ENCODE results near the gene OSBPL2.

OSBPL2 gene

DNA sequence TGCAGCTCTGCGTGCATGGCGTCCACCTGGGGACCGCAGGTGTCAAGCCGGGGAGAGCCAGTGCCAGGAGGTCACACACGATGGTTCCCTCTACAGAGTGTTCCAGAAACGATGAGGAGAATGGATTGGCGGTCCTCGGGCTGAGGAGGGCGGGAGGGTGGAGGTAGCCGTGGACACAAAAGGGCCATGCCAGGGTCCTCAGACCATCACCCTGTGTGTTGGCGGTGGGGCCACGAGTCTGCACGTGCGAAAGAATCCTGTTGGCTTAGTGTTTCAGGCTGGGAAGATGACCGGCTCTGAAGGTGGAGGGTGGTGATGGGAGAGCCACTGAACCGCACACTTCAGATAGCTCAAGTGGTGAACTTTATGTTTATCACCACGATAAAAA, 31.9 kb upstream of the OSBPL2 start:
- DNase-seq (ENCODE audit: low read depth in 2 of 2): no peak

GRCh38 chr20:62208061-62208794, 30.1 kb upstream of the OSBPL2 start:
- DNase-seq (ENCODE audit: low read depth in 2 of 2): no peak

DNA sequence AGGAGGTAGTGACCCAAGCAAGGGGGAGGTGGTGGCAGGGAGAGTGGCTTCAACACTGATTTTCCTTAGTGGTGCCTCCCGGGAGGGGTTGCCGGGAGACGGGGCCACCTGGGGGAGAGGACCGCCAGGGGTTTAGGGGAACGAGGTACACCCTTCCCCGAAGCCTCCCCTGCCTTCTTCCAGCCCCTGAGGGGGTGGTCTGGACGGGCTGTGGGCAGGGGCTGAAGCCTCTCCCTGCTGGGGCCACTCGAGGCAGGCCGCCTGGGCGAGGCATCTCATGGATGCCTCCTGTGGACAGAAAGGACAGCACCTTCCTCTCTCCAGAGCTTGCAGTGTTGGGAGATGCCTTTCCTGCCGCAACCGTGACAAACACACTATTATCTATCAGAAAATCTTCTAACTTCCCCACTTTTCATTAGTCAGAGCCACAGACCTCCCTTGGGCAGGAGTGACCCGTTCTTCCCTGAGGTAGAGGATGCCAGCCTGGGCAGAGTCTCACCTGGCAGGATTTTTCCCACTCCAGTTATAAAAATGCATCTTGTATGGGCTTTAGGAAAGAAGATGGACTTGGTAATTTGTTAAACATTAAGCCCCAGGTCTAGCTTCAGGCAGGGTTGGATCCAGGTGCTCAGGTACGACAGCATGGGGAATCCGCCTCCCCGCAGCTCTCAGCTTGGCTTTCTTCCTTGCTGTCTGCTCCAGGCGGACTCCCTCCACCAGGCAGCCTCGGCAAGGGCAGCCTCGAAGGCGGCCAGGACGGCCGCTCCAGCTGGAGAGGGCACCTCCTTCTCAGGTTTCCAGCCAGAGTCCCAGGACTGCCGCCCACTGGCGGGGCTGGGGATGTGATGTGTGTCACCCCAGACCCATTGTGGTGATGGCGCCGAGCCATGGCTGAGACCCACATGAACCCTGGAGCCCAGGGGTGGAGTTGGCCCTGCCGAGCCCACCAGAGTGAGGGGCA, 29.2 kb upstream of the OSBPL2 start:
- no peak for DNase-seq (ENCODE audit: low read depth in 2 of 2)

- DNase-seq (ENCODE audit: low read depth in 2 of 2): no peak
Observed at GRCh38 chr20:62209850-62210495, 28.3 kb upstream of the OSBPL2 start.

DNA sequence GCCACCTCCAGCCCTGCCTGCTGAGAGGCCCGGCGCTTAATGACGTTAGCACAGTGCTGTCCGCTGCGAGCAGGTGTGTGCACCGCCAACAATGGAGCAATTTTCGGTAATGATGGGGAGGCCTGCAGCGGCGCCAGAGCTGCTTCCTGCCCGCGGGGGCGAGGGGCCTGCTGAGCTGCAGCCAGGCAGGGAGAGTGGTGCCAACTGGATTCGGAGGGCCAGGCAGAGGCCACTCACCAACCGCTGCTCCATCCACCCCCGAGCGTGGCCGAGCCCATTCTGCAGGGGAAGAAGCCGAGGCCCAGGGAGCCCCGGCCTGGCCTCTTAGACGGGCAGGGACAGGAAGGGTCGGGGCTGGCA, 27.8 kb upstream of the OSBPL2 start:
- no peak for DNase-seq (ENCODE audit: low read depth in 2 of 2)

DNA sequence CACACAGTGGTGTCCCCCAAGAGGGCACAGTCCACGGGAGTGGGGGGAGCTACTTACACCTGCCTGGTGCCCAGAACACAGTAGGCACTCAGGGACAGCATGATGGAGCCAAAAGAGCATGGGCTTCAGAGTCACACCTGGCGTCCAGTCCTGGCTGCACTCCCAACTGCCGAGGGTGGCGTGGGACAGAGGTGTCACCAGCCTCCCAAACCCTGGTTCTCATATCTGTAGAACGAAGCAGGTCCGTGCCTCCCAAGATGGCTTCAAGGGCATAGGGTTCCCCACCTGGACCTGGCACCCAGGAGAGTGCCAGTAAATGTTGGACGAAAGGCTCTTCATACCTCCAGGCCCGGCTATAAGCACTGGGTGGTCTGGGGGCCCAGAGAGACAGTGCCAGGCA, 27.1 kb upstream of the OSBPL2 start:
- no peak for DNase-seq (ENCODE audit: low read depth in 2 of 2)

DNA sequence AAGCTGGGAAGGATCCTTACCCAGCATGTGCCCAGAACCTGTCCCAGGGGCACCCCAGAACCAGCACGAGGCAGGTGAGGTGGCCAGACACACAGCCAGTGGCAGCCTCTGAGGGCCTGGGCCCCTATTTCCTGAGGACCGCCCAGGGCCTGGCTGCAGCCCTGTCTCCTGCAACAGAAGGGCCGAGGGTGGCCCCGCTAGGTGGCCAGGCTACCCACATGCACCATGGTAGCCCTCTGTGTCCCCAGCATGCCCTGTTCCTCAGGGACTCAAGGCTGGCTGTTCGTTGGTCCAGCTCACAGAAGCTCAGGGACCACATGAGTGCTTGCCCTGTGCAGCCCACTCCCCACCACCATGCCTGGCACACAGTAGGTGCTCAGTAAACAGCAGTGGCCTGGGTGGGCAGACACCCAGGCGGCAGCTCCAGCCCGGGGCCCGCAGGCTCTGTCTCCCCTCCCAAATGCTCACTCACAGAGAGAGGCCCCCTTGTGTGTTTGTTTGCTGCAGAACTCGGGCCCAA, 26.5 kb upstream of the OSBPL2 start:
- no peak for DNase-seq (ENCODE audit: low read depth in 2 of 2)

DNA sequence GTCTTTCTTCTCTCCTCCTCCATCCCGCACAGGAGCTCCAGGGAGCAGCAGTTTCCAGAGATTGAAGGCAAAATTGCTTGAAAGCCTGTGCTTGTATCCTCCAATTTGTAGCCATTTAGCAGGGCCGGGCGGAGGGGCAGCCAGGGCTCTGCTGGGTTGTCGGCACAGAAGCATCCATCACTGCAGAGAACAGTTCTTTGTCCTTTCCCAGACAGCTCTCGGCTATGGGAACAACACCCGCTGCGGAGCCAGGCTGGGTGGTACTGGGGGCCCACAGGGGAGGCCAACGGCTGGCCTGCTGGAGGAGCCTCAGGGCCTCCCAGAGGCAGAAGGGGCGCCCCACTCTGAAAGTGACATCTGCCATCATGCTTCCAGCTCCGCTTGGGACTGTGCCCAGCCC, 26.0 kb upstream of the OSBPL2 start:
- DNase-seq (ENCODE audit: low read depth in 2 of 2): no peak

- DNase-seq (ENCODE audit: low read depth in 2 of 2): no peak
Observed at GRCh38 chr20:62214067-62214466, 24.3 kb upstream of the OSBPL2 start.

- DNase-seq (ENCODE audit: low read depth in 2 of 2): no peak
Observed at GRCh38 chr20:62215020-62215990, 23.0 kb upstream of the OSBPL2 start.

DNA sequence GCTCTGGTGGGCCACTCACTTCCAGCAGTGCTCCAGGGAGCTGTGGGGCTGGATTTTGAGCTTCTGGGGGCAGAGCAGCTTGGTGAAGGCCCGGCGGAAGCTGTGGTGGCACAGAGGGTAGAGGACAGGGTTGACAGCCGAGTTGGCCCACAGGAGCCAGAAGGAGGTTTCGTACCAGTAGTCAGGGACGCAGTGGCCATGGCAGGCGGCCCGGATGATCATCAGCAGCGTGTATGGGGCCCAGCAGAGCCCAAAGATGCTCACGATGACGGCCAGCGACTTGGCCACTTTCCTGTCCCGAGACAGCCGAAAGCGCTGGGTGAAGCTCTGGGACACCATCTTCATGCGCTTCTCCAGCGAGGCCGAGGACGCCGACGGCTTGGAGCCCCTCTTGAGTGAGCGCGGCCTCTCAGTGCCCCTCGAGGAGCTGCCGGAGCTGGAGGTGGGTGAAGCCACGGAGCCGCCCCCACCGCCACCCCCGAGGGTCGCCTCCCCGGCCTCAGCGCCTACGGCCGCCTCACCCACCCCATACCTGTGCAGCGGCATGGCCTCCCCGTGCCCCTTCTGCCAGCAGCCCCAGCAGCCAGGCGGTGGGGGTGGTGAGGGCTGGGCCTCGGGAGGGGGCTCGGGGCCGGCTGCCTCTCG, 22.2 kb upstream of the OSBPL2 start:
- no peak for DNase-seq (ENCODE audit: low read depth in 2 of 2)

DNA sequence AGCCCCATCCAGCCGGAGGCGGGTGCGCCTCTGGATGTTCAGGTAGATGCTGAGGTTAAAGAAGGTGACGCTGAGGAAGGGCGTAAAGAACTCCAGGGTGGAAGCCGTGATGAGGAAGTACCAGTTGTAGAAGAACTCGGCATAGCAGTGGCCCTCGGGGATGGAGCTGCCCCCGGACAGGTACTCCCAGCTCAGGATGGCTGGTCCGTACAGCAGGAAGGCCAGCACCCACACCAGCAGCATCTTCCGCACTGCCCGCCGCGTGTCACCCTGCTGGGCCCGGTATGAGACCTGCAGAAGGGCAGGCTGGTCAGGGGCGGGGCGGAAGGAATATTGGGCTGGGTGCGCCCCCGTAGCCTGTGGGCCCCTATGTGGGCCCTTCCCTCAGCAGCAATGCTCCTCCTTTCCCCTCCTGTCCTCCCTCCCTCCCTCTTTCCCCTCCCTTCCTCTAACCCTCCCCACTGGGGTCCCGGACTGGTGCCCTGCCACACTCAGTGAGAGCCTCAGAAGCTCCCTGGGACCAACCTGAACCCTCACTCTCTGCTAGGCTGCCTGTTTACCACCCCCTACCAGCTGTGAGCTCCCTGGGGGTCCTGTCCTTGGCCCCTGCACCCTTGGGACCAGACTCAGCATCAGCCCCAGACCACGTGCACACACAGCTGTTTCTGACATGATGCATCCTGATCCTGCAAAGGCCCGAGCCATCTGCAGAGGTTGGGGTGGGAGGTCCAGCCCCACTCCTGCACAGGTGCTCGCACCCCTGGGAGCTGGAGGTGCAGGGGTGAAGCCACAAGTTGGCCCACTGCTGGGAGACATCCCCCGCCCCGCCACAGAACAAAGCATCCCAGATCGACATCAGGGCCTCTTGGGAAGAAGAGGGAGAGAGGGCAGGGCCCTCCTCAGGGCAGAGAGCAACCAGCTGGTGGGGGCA, 21.4 kb upstream of the OSBPL2 start:
- DNase-seq (ENCODE audit: low read depth in 2 of 2): no peak

DNA sequence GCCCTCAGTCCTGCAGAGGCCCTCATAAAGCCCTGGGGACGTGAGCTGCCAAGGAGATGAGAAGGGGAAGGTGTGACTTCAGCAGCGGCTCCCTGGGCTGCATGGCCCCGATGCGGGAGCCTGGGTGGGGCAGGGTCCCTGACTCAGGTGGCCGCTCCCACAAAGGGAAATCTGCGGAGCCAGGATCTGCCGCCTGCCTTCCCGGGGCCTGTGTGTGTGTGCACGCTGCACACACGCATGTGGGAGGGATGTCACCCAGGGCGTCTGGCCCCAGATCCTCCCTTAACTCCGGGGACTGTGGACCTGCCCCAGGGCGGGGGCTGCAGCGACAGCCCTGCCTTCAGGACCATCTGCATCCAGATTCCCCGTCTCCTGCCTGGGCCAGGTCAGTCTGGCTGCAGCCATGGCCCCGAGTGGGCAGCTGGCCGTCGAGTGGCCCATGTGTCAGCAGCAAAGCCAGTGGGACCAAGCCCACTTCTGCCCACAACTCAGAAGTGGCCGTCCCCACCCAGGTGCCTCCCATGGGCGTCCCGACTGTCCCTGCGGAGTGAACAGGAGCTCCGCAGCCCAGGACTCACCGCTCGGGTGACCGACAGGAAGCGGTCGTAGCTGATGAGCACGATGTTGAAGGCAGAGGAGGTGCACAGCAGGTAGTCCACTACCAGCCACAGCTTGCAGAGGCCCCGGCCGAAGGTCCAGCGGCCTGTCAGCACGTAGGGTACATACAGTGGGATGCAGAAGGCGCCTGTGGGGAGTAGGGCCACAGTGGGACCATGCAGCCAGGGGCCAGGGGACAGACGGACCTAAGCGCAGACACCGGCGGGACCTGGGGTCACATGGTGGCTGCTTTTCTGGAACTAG, 20.2 kb upstream of the OSBPL2 start:
- DNase-seq (ENCODE audit: low read depth in 2 of 2): no peak

DNA sequence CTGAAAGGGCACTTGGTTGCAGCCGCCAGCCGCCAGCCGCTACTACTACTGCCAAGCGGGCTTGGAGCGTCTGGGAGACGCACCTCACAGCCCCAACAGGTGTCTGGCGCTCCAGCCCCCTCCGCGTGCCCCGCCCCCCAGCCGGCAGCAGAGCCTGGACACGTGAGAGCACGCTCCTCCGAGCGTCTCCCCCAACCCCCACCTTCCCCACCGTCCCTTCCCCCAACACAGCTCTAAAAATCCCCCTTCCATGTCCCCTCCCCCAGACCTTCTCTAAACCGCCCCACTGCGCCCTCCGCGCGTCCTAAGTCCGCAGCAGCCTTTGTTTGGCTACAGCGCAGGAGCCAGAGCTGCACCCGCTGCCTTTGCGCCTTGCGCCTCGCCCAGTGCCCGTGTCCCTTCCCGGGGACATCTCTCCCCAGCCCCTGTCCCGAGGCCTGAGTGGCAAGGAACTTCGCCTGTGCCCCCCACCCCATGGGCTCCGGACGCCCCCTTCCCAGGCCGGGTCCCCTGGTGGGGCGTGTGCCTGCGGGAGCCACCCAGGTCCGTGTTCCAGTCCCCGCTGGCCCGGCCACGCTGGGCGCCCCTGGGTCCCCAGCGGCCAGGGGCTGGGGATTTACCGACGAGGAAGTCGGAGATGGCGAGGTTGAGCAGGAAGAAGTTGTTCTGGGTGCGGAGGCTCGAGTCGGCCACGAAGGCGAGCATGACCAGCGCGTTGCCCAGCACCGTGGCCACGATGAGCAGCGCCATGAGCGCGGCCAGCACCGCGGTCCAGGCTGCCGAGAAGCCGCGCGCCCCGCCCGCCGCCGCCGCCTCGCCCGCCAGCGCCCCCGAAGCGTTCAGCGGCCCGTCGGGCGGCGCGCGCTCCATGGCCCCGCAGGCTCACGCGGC, 19.0 kb upstream of the OSBPL2 start:
- DNase-seq (ENCODE audit: low read depth in 2 of 2): no peak

GRCh38 chr20:62219992-62220665, 18.2 kb upstream of the OSBPL2 start, which contains the start of gene HRH3:
HRH3 (minus strand) TSS chr20:62220278; CDS start chr20:62219970, 308 bp downstream.
- peak in 1 of 2 donors; percentile 23 for DNase-seq (ENCODE audit: low read depth in 2 of 2)

- DNase-seq (ENCODE audit: low read depth in 2 of 2): no peak
Observed at GRCh38 chr20:62220666-62221568, 17.4 kb upstream of the OSBPL2 start.

Data from activated CD4-positive, alpha-beta T cell treated with anti-CD3 and anti-CD28 coated beads for 24 hours (primary cell).